ENCODE data around the gene LYZ. TPM values are rescaled to one million over a fixed set of nuclear protein-coding genes. Genes with fewer than 3 reads are reported as not detected.

The LYZ gene
- total RNA-seq, 4 donors from 2014 or later, result 83.4 to 760 (median 129) TPM

- Histone ChIP-seq H3K27ac (no peak overlapping the region), H3K27me3 (no peaks in the 10 kb centered on the region), H3K36me3 (no peaks in the 10 kb centered on the region), H3K4me1 (peaks cover 0 to 7% (median 0%) of the 10 kb centered on the region in 4 donors), H3K4me3 (no peak overlapping the region), H3K9me3 (no peaks in the 10 kb centered on the region)
- TF ChIP-seq POLR2A (IDR thresholded peaks at IDR 0.05), result no peak
- TF ChIP-seq CTCF (IDR thresholded peaks at IDR 0.05), result no peak
- no peak for DNase-seq
These were observed 5.8 kb upstream of the LYZ start for GRCh38 chr12:69342421-69342820.

DNA sequence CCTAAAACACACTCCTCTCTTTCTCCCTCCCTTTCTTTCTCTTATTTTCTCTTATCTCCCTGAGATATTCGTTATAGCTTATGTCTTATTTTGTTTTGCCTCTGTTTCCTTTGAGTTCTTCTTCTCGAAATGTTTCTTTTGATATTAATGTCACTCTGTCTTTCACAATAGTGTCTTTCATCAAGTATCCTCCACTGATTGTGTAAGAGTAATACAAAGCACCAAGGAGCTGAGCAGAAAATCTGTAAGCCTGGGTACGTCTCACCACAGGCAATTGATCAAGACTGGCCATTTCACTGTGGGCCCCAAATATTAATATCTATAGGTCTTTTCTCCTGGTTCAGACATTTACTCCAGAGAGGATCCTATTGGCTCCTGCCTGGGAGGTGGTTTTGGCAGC, 4.8 kb upstream of the LYZ start:
- Histone ChIP-seq H3K9me3 (no peaks in the 10 kb centered on the region), H3K4me3 (no peak overlapping the region), H3K27ac (no peak overlapping the region), H3K4me1 (peaks cover 0 to 2% (median 0%) of the 10 kb centered on the region in 4 donors), H3K36me3 (no peaks in the 10 kb centered on the region), H3K27me3 (no peaks in the 10 kb centered on the region)
- no peak for DNase-seq
- TF ChIP-seq CTCF (IDR thresholded peaks at IDR 0.05) (no peak), POLR2A (IDR thresholded peaks at IDR 0.05) (no peak)

DNA sequence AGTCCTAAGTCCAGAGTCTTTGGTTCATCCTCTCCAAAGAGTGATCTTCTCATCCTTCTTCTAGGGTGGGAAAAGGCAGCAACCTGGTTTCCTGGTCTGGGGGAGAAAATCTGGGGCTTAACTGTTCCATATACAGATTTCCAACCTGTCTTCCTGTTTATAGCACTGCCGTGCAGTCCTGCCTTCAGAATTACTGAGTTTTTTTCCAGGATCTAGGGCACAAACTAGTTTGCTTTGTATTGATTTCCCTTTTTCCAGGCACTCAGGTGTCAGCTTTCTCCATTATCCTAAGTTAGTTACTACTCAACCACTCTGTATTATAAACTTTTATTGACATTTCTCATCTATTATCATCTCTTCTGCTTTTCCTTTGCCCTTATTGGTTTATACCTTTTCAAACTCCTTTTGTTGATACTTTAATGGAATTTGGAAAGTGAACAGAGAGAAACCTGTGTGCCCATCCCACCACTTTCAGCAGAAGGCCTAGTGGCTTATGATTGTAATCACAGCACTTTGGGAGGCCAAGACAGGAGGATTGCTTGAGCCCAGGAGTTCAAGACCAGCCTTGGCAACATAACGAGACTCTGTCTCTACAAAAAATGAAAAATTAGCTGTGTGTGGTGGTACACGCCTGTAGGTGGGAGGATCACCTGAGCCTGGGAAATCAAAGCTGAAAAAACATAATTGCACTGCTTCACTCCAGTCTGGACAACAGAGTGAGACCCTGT, 4.1 kb upstream of the LYZ start:
- Histone ChIP-seq H3K27ac (no peak overlapping the region), H3K4me1 (no peaks in the 10 kb centered on the region), H3K9me3 (no peaks in the 10 kb centered on the region), H3K27me3 (no peaks in the 10 kb centered on the region), H3K36me3 (no peaks in the 10 kb centered on the region), H3K4me3 (no peak overlapping the region)
- no peak for DNase-seq
- TF ChIP-seq CTCF (IDR thresholded peaks at IDR 0.05) (no peak), POLR2A (IDR thresholded peaks at IDR 0.05) (no peak)

GRCh38 chr12:69345077-69345476, 3.1 kb upstream of the LYZ start:
- H3K4me3 ChIP-seq, result no peak overlapping the region
- DNase-seq, result no peak
- H3K27me3 ChIP-seq, result no peaks in the 10 kb centered on the region
- H3K4me1 ChIP-seq, result no peaks in the 10 kb centered on the region
- H3K27ac ChIP-seq, result no peak overlapping the region
- H3K36me3 ChIP-seq, result no peaks in the 10 kb centered on the region
- no peaks in the 10 kb centered on the region for H3K9me3 ChIP-seq
- no peak for TF ChIP-seq POLR2A (IDR thresholded peaks at IDR 0.05)
- no peak for TF ChIP-seq CTCF (IDR thresholded peaks at IDR 0.05)

- Histone ChIP-seq H3K27ac (no peak overlapping the region), H3K4me1 (no peaks in the 10 kb centered on the region), H3K27me3 (no peaks in the 10 kb centered on the region), H3K9me3 (no peaks in the 10 kb centered on the region), H3K36me3 (no peaks in the 10 kb centered on the region), H3K4me3 (no peak overlapping the region)
- no peak for DNase-seq
- no peak for TF ChIP-seq CTCF (IDR thresholded peaks at IDR 0.05)
- no peak for TF ChIP-seq POLR2A (IDR thresholded peaks at IDR 0.05)
These were observed 2.4 kb upstream of the LYZ start for GRCh38 chr12:69345742-69346141.
